ENCODE measurements around the gene NKAIN2. TPM values are rescaled to one million over a fixed set of nuclear protein-coding genes. Genes with fewer than 3 reads are reported as not detected.
"Not testable (repeated sequence)": the region's sequence is repeated elsewhere in the genome, so short reads cannot be mapped to it uniquely, and the experiment has no call there.

NKAIN2 gene
- total RNA-seq, 2 donors from 2014 or later = not detected

- no peaks in the 10 kb centered on the region for H3K36me3 Mint-ChIP-seq (ENCODE audit: low read depth)
These were observed 727.3 kb downstream of the NKAIN2 start for GRCh38 chr6:124530926-124531325.

GRCh38 chr6:124535299-124535698, 731.6 kb downstream of the NKAIN2 start:
- no peak for ATAC-seq (replicated peaks)
- H3K9me3 Mint-ChIP-seq = no peaks in the 10 kb centered on the region
- H3K27me3 Mint-ChIP-seq = no peaks in the 10 kb centered on the region
- no peak overlapping the region for H3K27ac Mint-ChIP-seq
- H3K4me1 Mint-ChIP-seq = no peaks in the 10 kb centered on the region
- H3K36me3 Mint-ChIP-seq (ENCODE audit: low read depth) = no peaks in the 10 kb centered on the region
- no peak overlapping the region for H3K4me3 Mint-ChIP-seq

More at GRCh38 chr6:124530926-124531325, 727.3 kb downstream of the NKAIN2 start:
- H3K9me3 Mint-ChIP-seq = peaks cover 3% of the 10 kb centered on the region
- no peak overlapping the region for H3K27ac Mint-ChIP-seq
- no peak for ATAC-seq (replicated peaks)
- no peak overlapping the region for H3K4me3 Mint-ChIP-seq
- no peaks in the 10 kb centered on the region for H3K4me1 Mint-ChIP-seq
- H3K27me3 Mint-ChIP-seq = no peaks in the 10 kb centered on the region

GRCh38 chr6:124535746-124536145, 732.1 kb downstream of the NKAIN2 start:
- Mint-ChIP-seq H3K36me3 (ENCODE audit: low read depth) (no peaks in the 10 kb centered on the region), H3K4me3 (no peak overlapping the region), H3K27me3 (no peaks in the 10 kb centered on the region), H3K27ac (no peak overlapping the region), H3K9me3 (no peaks in the 10 kb centered on the region), H3K4me1 (no peaks in the 10 kb centered on the region)
- ATAC-seq (replicated peaks) = no peak

- H3K4me3 Mint-ChIP-seq = no peak overlapping the region
- H3K4me1 Mint-ChIP-seq = no peaks in the 10 kb centered on the region
- no peak overlapping the region for H3K27ac Mint-ChIP-seq
- H3K36me3 Mint-ChIP-seq (ENCODE audit: low read depth) = no peaks in the 10 kb centered on the region
- no peaks in the 10 kb centered on the region for H3K9me3 Mint-ChIP-seq
- ATAC-seq (replicated peaks) = no peak
- H3K27me3 Mint-ChIP-seq = no peaks in the 10 kb centered on the region
These were observed 732.6 kb downstream of the NKAIN2 start for GRCh38 chr6:124536157-124536841.

GRCh38 chr6:124536842-124537191, 733.2 kb downstream of the NKAIN2 start:
- Mint-ChIP-seq H3K4me3 (no peak overlapping the region), H3K27ac (no peak overlapping the region), H3K27me3 (no peaks in the 10 kb centered on the region), H3K36me3 (ENCODE audit: low read depth) (no peaks in the 10 kb centered on the region), H3K4me1 (no peaks in the 10 kb centered on the region), H3K9me3 (no peaks in the 10 kb centered on the region)
- no peak for ATAC-seq (replicated peaks)

GRCh38 chr6:124539096-124539495, 735.4 kb downstream of the NKAIN2 start:
- Mint-ChIP-seq H3K4me3 (no peak overlapping the region), H3K4me1 (no peaks in the 10 kb centered on the region), H3K27me3 (no peaks in the 10 kb centered on the region), H3K9me3 (no peaks in the 10 kb centered on the region), H3K27ac (no peak overlapping the region), H3K36me3 (ENCODE audit: low read depth) (no peaks in the 10 kb centered on the region)
- no peak for ATAC-seq (replicated peaks)

- H3K27me3 Mint-ChIP-seq = no peaks in the 10 kb centered on the region
- H3K4me3 Mint-ChIP-seq = no peak overlapping the region
- ATAC-seq (replicated peaks) = no peak
- H3K27ac Mint-ChIP-seq = no peak overlapping the region
- no peaks in the 10 kb centered on the region for H3K36me3 Mint-ChIP-seq (ENCODE audit: low read depth)
- no peaks in the 10 kb centered on the region for H3K9me3 Mint-ChIP-seq
- no peaks in the 10 kb centered on the region for H3K4me1 Mint-ChIP-seq
These were observed 737.9 kb downstream of the NKAIN2 start for GRCh38 chr6:124541573-124541972.

- Mint-ChIP-seq H3K27me3 (no peaks in the 10 kb centered on the region), H3K4me3 (no peak overlapping the region), H3K27ac (no peak overlapping the region), H3K36me3 (ENCODE audit: low read depth) (no peaks in the 10 kb centered on the region), H3K9me3 (no peaks in the 10 kb centered on the region), H3K4me1 (no peaks in the 10 kb centered on the region)
- no peak for ATAC-seq (replicated peaks)
These were observed 742.9 kb downstream of the NKAIN2 start for GRCh38 chr6:124546601-124547000.

GRCh38 chr6:124551711-124552233, 748.1 kb downstream of the NKAIN2 start:
- Mint-ChIP-seq H3K9me3 (no peaks in the 10 kb centered on the region), H3K36me3 (ENCODE audit: low read depth) (no peaks in the 10 kb centered on the region), H3K4me1 (no peaks in the 10 kb centered on the region), H3K27me3 (no peaks in the 10 kb centered on the region), H3K27ac (no peak overlapping the region), H3K4me3 (no peak overlapping the region)
- no peak for ATAC-seq (replicated peaks)

GRCh38 chr6:124557873-124558272, 754.2 kb downstream of the NKAIN2 start:
- H3K4me3 Mint-ChIP-seq = no peak overlapping the region
- no peaks in the 10 kb centered on the region for H3K36me3 Mint-ChIP-seq (ENCODE audit: low read depth)
- ATAC-seq (replicated peaks) = no peak
- H3K9me3 Mint-ChIP-seq = peaks cover 4% of the 10 kb centered on the region
- H3K4me1 Mint-ChIP-seq = no peaks in the 10 kb centered on the region
- no peak overlapping the region for H3K27ac Mint-ChIP-seq
- H3K27me3 Mint-ChIP-seq = no peaks in the 10 kb centered on the region

- H3K4me1 Mint-ChIP-seq; H3K27ac Mint-ChIP-seq; H3K36me3 Mint-ChIP-seq (ENCODE audit: low read depth); H3K27me3 Mint-ChIP-seq; ATAC-seq (replicated peaks); H3K9me3 Mint-ChIP-seq; H3K4me3 Mint-ChIP-seq: not testable (repeated sequence)
These were observed 756.4 kb downstream of the NKAIN2 start for GRCh38 chr6:124560078-124560477.

- ATAC-seq (replicated peaks) = no peak
- no peak overlapping the region for H3K4me3 Mint-ChIP-seq
- H3K9me3 Mint-ChIP-seq = peaks cover 4% of the 10 kb centered on the region
- no peak overlapping the region for H3K27ac Mint-ChIP-seq
- no peaks in the 10 kb centered on the region for H3K27me3 Mint-ChIP-seq
- H3K36me3 Mint-ChIP-seq (ENCODE audit: low read depth) = no peaks in the 10 kb centered on the region
- H3K4me1 Mint-ChIP-seq = no peaks in the 10 kb centered on the region
These were observed 757.4 kb downstream of the NKAIN2 start for GRCh38 chr6:124560873-124561567.

- H3K27ac Mint-ChIP-seq = no peak overlapping the region
- H3K27me3 Mint-ChIP-seq = no peaks in the 10 kb centered on the region
- no peak overlapping the region for H3K4me3 Mint-ChIP-seq
- H3K4me1 Mint-ChIP-seq = no peaks in the 10 kb centered on the region
- H3K9me3 Mint-ChIP-seq = peaks cover 4% of the 10 kb centered on the region
- no peaks in the 10 kb centered on the region for H3K36me3 Mint-ChIP-seq (ENCODE audit: low read depth)
- no peak for ATAC-seq (replicated peaks)
These were observed 758.0 kb downstream of the NKAIN2 start for GRCh38 chr6:124561635-124562130.

- H3K4me3 Mint-ChIP-seq; ATAC-seq (replicated peaks); H3K27ac Mint-ChIP-seq: not testable (repeated sequence)
These were observed 760.5 kb downstream of the NKAIN2 start for GRCh38 chr6:124564125-124564524.

GRCh38 chr6:124567401-124567800, 763.7 kb downstream of the NKAIN2 start:
- no peak for ATAC-seq (replicated peaks)
- Mint-ChIP-seq H3K36me3 (ENCODE audit: low read depth) (no peaks in the 10 kb centered on the region), H3K9me3 (peaks cover 9% of the 10 kb centered on the region), H3K4me3 (no peak overlapping the region), H3K4me1 (no peaks in the 10 kb centered on the region), H3K27ac (no peak overlapping the region), H3K27me3 (no peaks in the 10 kb centered on the region)

More at GRCh38 chr6:124564125-124564524, 760.5 kb downstream of the NKAIN2 start:
- H3K27me3 Mint-ChIP-seq; H3K36me3 Mint-ChIP-seq (ENCODE audit: low read depth); H3K9me3 Mint-ChIP-seq; H3K4me1 Mint-ChIP-seq: not testable (repeated sequence)

All from activated T-helper 17 cell treated with anti-CD3 and anti-CD28 coated beads, Interleukin-2, amount 50 U/mL, for 72 hours (primary cell).